ENCODE results near the gene CTNND2. TPM values are rescaled to one million over a fixed set of nuclear protein-coding genes. Genes with fewer than 3 reads are reported as not detected.

Gene CTNND2
- total and polyA plus RNA-seq, 5 donors from 2014 or later: not detected

DNA sequence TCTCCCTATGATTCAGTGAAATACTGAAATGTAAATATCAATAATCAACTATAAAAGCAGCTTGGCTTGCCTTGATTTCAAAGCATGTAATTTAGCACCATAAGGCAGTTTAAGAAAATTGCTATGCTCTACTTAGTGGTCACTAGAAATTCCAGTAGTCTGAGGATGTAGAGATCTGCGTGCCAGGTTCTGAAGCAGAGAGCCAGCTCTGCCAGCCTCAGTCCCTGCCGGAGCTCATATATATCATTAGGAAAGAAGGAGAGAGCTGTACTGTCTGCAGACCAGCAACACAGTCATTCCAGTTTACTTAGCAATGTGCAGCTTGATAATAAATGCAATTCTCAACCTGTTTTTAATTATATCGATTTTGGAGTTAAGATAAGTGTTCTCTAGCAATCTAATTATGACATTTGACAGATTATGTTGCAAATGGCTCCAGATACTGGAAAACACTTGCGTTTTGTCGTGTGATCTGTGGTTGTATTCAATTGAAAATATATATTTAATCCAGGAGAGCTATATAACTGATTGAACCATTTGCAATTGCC is 540.5 kb downstream of the CTNND2 start:
- Histone ChIP-seq H3K9me3 (ENCODE audit: control insufficient read depth in 2 of 2, low read length in 2 of 2) (no peaks in the 10 kb centered on the region), H3K27me3 (ENCODE audit: control insufficient read depth, insufficient read depth, low read length) (no peaks in the 10 kb centered on the region), H3K27ac (ENCODE audit: insufficient read depth, low read length, poor library complexity, severe bottlenecking) (no peak overlapping the region), H3K4me1 (ENCODE audit: control insufficient read depth, insufficient read depth, low read length, poor library complexity, severe bottlenecking) (no peaks in the 10 kb centered on the region), H3K4me3 (ENCODE audit: low read depth, low read length) (no peak overlapping the region), H3K36me3 (ENCODE audit: control insufficient read depth, insufficient read depth, low read length) (no peaks in the 10 kb centered on the region)
- DNase-seq (no peak), ATAC-seq (ENCODE audit: low read depth in 2 of 2) (no peak)
- H3K27ac Mint-ChIP-seq: no peak overlapping the region
- no peaks in the 10 kb centered on the region for H3K36me3 Mint-ChIP-seq
- no peaks in the 10 kb centered on the region for H3K27me3 Mint-ChIP-seq
- no peaks in the 10 kb centered on the region for H3K4me1 Mint-ChIP-seq
- H3K4me3 Mint-ChIP-seq: no peak overlapping the region
- peaks cover 0 to 5% (median 0%) of the 10 kb centered on the region in 7 donors for H3K9me3 Mint-ChIP-seq

DNA sequence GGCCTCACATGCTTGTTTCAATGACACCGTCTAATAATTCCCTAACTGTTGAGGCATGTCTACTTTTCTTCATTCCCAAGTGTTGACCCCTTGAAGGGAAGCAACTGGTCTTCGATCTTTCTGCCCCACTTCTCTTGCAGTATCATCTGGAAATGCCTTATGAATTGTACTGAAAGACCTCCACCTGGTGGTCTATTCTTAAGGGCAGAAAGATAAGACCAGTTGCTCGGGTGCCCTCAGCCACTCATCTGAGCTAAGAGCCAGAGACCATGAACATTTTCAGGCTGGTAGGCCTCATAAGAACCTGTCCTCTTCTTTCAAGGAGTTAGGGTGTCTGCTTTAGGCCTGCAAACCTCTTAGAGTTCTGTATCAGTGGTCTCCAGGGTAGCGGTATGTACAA is 542.5 kb downstream of the CTNND2 start:
- Mint-ChIP-seq H3K9me3 (peaks cover 0 to 6% (median 2%) of the 10 kb centered on the region in 7 donors), H3K36me3 (no peaks in the 10 kb centered on the region), H3K4me3 (no peak overlapping the region), H3K4me1 (no peaks in the 10 kb centered on the region), H3K27ac (no peak overlapping the region), H3K27me3 (no peaks in the 10 kb centered on the region)
- no peaks in the 10 kb centered on the region for H3K27me3 ChIP-seq (ENCODE audit: control insufficient read depth, insufficient read depth, low read length)
- H3K27ac ChIP-seq (ENCODE audit: insufficient read depth, low read length, poor library complexity, severe bottlenecking): no peak overlapping the region
- no peaks in the 10 kb centered on the region for H3K4me1 ChIP-seq (ENCODE audit: control insufficient read depth, insufficient read depth, low read length, poor library complexity, severe bottlenecking)
- no peaks in the 10 kb centered on the region for H3K36me3 ChIP-seq (ENCODE audit: control insufficient read depth, insufficient read depth, low read length)
- no peak overlapping the region for H3K4me3 ChIP-seq (ENCODE audit: low read depth, low read length)
- no peak for DNase-seq
- H3K9me3 ChIP-seq (ENCODE audit: control insufficient read depth in 2 of 2, low read length in 2 of 2): no peaks in the 10 kb centered on the region
- ATAC-seq (ENCODE audit: low read depth in 2 of 2): no peak

GRCh38 chr5:11357928-11358327 is 546.3 kb downstream of the CTNND2 start:
- Mint-ChIP-seq H3K4me3 (no peak overlapping the region), H3K9me3 (peaks cover 0 to 6% (median 4%) of the 10 kb centered on the region in 7 donors), H3K27me3 (no peaks in the 10 kb centered on the region), H3K36me3 (no peaks in the 10 kb centered on the region), H3K4me1 (no peaks in the 10 kb centered on the region), H3K27ac (no peak overlapping the region)
- no peak overlapping the region for H3K27ac ChIP-seq (ENCODE audit: insufficient read depth, low read length, poor library complexity, severe bottlenecking)
- H3K4me3 ChIP-seq (ENCODE audit: low read depth, low read length): no peak overlapping the region
- H3K27me3 ChIP-seq (ENCODE audit: control insufficient read depth, insufficient read depth, low read length): no peaks in the 10 kb centered on the region
- no peaks in the 10 kb centered on the region for H3K36me3 ChIP-seq (ENCODE audit: control insufficient read depth, insufficient read depth, low read length)
- H3K4me1 ChIP-seq (ENCODE audit: control insufficient read depth, insufficient read depth, low read length, poor library complexity, severe bottlenecking): no peaks in the 10 kb centered on the region
- H3K9me3 ChIP-seq (ENCODE audit: control insufficient read depth in 2 of 2, low read length in 2 of 2): no peaks in the 10 kb centered on the region
- DNase-seq (no peak), ATAC-seq (ENCODE audit: low read depth in 2 of 2) (no peak)

- H3K36me3 Mint-ChIP-seq: no peaks in the 10 kb centered on the region
- no peak overlapping the region for H3K27ac Mint-ChIP-seq
- peaks cover 0 to 6% (median 4%) of the 10 kb centered on the region in 7 donors for H3K9me3 Mint-ChIP-seq
Measured at GRCh38 chr5:11355491-11355890, 548.8 kb downstream of the CTNND2 start.

GRCh38 chr5:11346336-11346735 is 557.9 kb downstream of the CTNND2 start:
- Mint-ChIP-seq H3K36me3 (no peaks in the 10 kb centered on the region), H3K27ac (no peak overlapping the region), H3K4me1 (no peaks in the 10 kb centered on the region), H3K4me3 (no peak overlapping the region), H3K27me3 (peaks cover 4% of the 10 kb centered on the region), H3K9me3 (no peaks in the 10 kb centered on the region)
- no peaks in the 10 kb centered on the region for H3K9me3 ChIP-seq (ENCODE audit: control insufficient read depth in 2 of 2, low read length in 2 of 2)
- no peak overlapping the region for H3K4me3 ChIP-seq (ENCODE audit: low read depth, low read length)
- no peak overlapping the region for H3K27ac ChIP-seq (ENCODE audit: insufficient read depth, low read length, poor library complexity, severe bottlenecking)
- no peaks in the 10 kb centered on the region for H3K4me1 ChIP-seq (ENCODE audit: control insufficient read depth, insufficient read depth, low read length, poor library complexity, severe bottlenecking)
- no peaks in the 10 kb centered on the region for H3K36me3 ChIP-seq (ENCODE audit: control insufficient read depth, insufficient read depth, low read length)
- no peak for DNase-seq
- H3K27me3 ChIP-seq (ENCODE audit: control insufficient read depth, insufficient read depth, low read length): peaks cover 2% of the 10 kb centered on the region
- ATAC-seq (ENCODE audit: low read depth in 2 of 2): no peak

More at GRCh38 chr5:11355491-11355890, 548.8 kb downstream of the CTNND2 start:
- no peak overlapping the region for H3K27ac ChIP-seq (ENCODE audit: insufficient read depth, low read length, poor library complexity, severe bottlenecking)
- H3K4me1 Mint-ChIP-seq: no peaks in the 10 kb centered on the region
- no peak overlapping the region for H3K4me3 Mint-ChIP-seq
- H3K27me3 ChIP-seq (ENCODE audit: control insufficient read depth, insufficient read depth, low read length): no peaks in the 10 kb centered on the region
- no peaks in the 10 kb centered on the region for H3K27me3 Mint-ChIP-seq
- no peak for ATAC-seq (ENCODE audit: low read depth in 2 of 2)
- no peak overlapping the region for H3K4me3 ChIP-seq (ENCODE audit: low read depth, low read length)
- no peaks in the 10 kb centered on the region for H3K4me1 ChIP-seq (ENCODE audit: control insufficient read depth, insufficient read depth, low read length, poor library complexity, severe bottlenecking)
- H3K36me3 ChIP-seq (ENCODE audit: control insufficient read depth, insufficient read depth, low read length): no peaks in the 10 kb centered on the region
- no peaks in the 10 kb centered on the region for H3K9me3 ChIP-seq (ENCODE audit: control insufficient read depth in 2 of 2, low read length in 2 of 2)
- DNase-seq: no peak

DNA sequence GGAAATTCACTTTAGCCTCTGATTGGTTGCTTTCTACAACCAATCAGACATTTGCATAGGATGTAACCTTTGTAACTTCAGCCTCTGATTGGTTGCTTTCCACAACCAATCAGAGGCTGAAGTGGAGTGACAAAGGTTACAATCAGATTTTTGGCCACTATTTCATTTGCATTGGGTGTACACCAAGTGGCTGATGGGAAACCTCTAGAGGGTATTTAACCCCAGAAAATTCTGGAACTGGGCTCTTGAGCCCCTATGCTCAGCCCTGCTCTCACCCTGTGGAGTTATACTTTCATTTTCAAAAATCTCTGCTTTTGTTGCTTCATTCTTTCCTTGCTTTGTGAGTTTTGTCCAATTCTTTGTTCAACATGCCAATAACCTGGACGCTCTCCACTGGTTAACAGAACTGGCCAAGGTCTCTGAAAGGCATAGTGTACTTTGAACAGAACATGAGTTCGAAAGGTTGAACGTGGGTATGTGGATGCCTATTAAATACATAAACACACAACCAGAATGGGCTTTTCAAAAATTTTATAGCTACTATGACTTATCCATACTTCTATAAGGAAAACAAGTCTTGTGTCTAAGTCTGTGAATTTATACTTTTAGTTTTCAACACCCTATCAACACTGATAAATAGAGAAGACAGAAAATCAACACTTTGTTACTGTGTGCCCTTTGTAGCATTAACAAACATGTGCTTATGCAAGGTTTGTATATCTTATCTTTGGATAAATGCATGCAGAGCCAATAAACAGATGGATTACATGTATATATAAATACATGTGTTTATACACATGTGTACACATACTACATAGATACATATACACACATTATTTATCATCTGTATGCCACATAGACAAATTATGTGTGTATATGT is 568.1 kb downstream of the CTNND2 start:
- no peak overlapping the region for H3K27ac Mint-ChIP-seq
- no peak overlapping the region for H3K27ac ChIP-seq (ENCODE audit: insufficient read depth, low read length, poor library complexity, severe bottlenecking)
- no peaks in the 10 kb centered on the region for H3K4me1 ChIP-seq (ENCODE audit: control insufficient read depth, insufficient read depth, low read length, poor library complexity, severe bottlenecking)
- H3K4me3 ChIP-seq (ENCODE audit: low read depth, low read length): no peak overlapping the region
- DNase-seq: no peak
- H3K27me3 ChIP-seq (ENCODE audit: control insufficient read depth, insufficient read depth, low read length): no peaks in the 10 kb centered on the region
- H3K4me3 Mint-ChIP-seq: no peak overlapping the region
- no peaks in the 10 kb centered on the region for H3K36me3 Mint-ChIP-seq
- peaks cover 0 to 4% (median 0%) of the 10 kb centered on the region in 4 donors for H3K4me1 Mint-ChIP-seq
- ATAC-seq (ENCODE audit: low read depth in 2 of 2): no peak
- peaks cover 0 to 4% (median 0%) of the 10 kb centered on the region in 7 donors for H3K9me3 Mint-ChIP-seq
- no peaks in the 10 kb centered on the region for H3K36me3 ChIP-seq (ENCODE audit: control insufficient read depth, insufficient read depth, low read length)
- H3K27me3 Mint-ChIP-seq: no peaks in the 10 kb centered on the region
- H3K9me3 ChIP-seq (ENCODE audit: control insufficient read depth in 2 of 2, low read length in 2 of 2): no peaks in the 10 kb centered on the region

- no peaks in the 10 kb centered on the region for H3K9me3 ChIP-seq (ENCODE audit: control insufficient read depth in 2 of 2, low read length in 2 of 2)
- Mint-ChIP-seq H3K4me1 (peaks cover 0 to 4% (median 0%) of the 10 kb centered on the region in 4 donors), H3K9me3 (peaks cover 0 to 4% (median 0%) of the 10 kb centered on the region in 7 donors), H3K27me3 (no peaks in the 10 kb centered on the region), H3K4me3 (no peak overlapping the region), H3K36me3 (no peaks in the 10 kb centered on the region), H3K27ac (no peak overlapping the region)
- no peaks in the 10 kb centered on the region for H3K27me3 ChIP-seq (ENCODE audit: control insufficient read depth, insufficient read depth, low read length)
- no peak overlapping the region for H3K4me3 ChIP-seq (ENCODE audit: low read depth, low read length)
- no peaks in the 10 kb centered on the region for H3K4me1 ChIP-seq (ENCODE audit: control insufficient read depth, insufficient read depth, low read length, poor library complexity, severe bottlenecking)
- H3K36me3 ChIP-seq (ENCODE audit: control insufficient read depth, insufficient read depth, low read length): no peaks in the 10 kb centered on the region
- ATAC-seq (ENCODE audit: low read depth in 2 of 2) (no peak), DNase-seq (no peak)
- H3K27ac ChIP-seq (ENCODE audit: insufficient read depth, low read length, poor library complexity, severe bottlenecking): no peak overlapping the region
Measured at GRCh38 chr5:11334404-11334803, 569.8 kb downstream of the CTNND2 start.

DNA sequence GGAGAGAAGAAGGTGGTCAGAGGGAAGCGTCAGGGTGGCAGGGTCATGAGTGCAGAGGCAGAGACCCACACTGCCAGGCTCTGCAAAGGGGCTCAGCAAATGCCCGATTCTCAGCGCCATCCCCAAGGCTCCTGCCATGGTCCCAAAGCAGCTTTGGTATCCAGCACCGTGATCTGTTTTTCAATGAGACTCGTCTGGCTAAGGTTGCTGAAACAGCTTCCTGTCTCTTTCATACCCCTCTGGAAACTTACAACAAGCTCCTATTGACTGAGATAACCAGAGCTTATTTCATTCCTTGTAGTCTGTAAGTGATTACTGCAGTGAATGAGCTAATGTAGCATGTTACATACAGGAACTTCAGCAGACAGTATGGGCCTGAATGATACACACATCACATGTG is 574.6 kb downstream of the CTNND2 start:
- DNase-seq: no peak
- no peaks in the 10 kb centered on the region for H3K4me1 Mint-ChIP-seq
- no peaks in the 10 kb centered on the region for H3K4me1 ChIP-seq (ENCODE audit: control insufficient read depth, insufficient read depth, low read length, poor library complexity, severe bottlenecking)
- no peak overlapping the region for H3K27ac ChIP-seq (ENCODE audit: insufficient read depth, low read length, poor library complexity, severe bottlenecking)
- H3K36me3 Mint-ChIP-seq: no peaks in the 10 kb centered on the region
- no peaks in the 10 kb centered on the region for H3K36me3 ChIP-seq (ENCODE audit: control insufficient read depth, insufficient read depth, low read length)
- no peak overlapping the region for H3K4me3 ChIP-seq (ENCODE audit: low read depth, low read length)
- no peak overlapping the region for H3K4me3 Mint-ChIP-seq
- peaks cover 0 to 3% (median 0%) of the 10 kb centered on the region in 7 donors for H3K9me3 Mint-ChIP-seq
- H3K27ac Mint-ChIP-seq: no peak overlapping the region
- no peaks in the 10 kb centered on the region for H3K9me3 ChIP-seq (ENCODE audit: control insufficient read depth in 2 of 2, low read length in 2 of 2)
- H3K27me3 ChIP-seq (ENCODE audit: control insufficient read depth, insufficient read depth, low read length): no peaks in the 10 kb centered on the region
- no peaks in the 10 kb centered on the region for H3K27me3 Mint-ChIP-seq
- no peak for ATAC-seq (ENCODE audit: low read depth in 2 of 2)
